ENCODE results near the gene NOSIP. TPM values are rescaled to one million over a fixed set of nuclear protein-coding genes. Genes with fewer than 3 reads are reported as not detected.

Gene NOSIP
- total RNA-seq, 4 donors from 2014 or later = 62.4 to 92.8 (median 78.9) TPM

GRCh38 chr19:49616945-49617344 is 36.6 kb upstream of the NOSIP start:
- TF ChIP-seq, protein P1, sequence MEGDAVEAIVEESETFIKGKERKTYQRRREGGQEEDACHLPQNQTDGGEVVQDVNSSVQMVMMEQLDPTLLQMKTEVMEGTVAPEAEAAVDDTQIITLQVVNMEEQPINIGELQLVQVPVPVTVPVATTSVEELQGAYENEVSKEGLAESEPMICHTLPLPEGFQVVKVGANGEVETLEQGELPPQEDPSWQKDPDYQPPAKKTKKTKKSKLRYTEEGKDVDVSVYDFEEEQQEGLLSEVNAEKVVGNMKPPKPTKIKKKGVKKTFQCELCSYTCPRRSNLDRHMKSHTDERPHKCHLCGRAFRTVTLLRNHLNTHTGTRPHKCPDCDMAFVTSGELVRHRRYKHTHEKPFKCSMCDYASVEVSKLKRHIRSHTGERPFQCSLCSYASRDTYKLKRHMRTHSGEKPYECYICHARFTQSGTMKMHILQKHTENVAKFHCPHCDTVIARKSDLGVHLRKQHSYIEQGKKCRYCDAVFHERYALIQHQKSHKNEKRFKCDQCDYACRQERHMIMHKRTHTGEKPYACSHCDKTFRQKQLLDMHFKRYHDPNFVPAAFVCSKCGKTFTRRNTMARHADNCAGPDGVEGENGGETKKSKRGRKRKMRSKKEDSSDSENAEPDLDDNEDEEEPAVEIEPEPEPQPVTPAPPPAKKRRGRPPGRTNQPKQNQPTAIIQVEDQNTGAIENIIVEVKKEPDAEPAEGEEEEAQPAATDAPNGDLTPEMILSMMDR (IDR thresholded peaks at IDR 0.05 in 4 of 5, conservative IDR thresholded peaks at IDR 0.05 in 1 of 5) = no peak
- TF ChIP-seq POLR2A (IDR thresholded peaks at IDR 0.05) = no peak
- Histone ChIP-seq H3K4me3 (no peak overlapping the region), H3K36me3 (peaks cover 0 to 36% of the 10 kb centered on the region in 2 donors), H3K27ac (no peak overlapping the region), H3K27me3 (no peaks in the 10 kb centered on the region), H3K4me1 (no peaks in the 10 kb centered on the region), H3K9me3 (no peaks in the 10 kb centered on the region)
- intact Hi-C loops (cut with DNase I; ENCODE audit: low total_unique reads) (no loop called here), in situ Hi-C loops (cut with MboI; ENCODE audit: low sequenced_read_pairs in 4 of 4) (no loop called here)
- ATAC-seq (no peak), DNase-seq (no peak)

- in situ Hi-C loops (cut with MboI; ENCODE audit: low sequenced_read_pairs in 4 of 4) = no loop called here
Measured at GRCh38 chr19:49616532-49616931, 36.2 kb upstream of the NOSIP start.

GRCh38 chr19:49615861-49616260 is 35.5 kb upstream of the NOSIP start:
- Histone ChIP-seq H3K27ac (no peak overlapping the region), H3K36me3 (peaks cover 0 to 29% of the 10 kb centered on the region in 2 donors), H3K9me3 (no peaks in the 10 kb centered on the region), H3K27me3 (no peaks in the 10 kb centered on the region), H3K4me3 (no peak overlapping the region), H3K4me1 (no peaks in the 10 kb centered on the region)
- intact Hi-C loops (cut with DNase I; ENCODE audit: low total_unique reads) (no loop called here), in situ Hi-C loops (cut with MboI; ENCODE audit: low sequenced_read_pairs in 4 of 4) (no loop called here)
- no peak for TF ChIP-seq POLR2A (IDR thresholded peaks at IDR 0.05)
- TF ChIP-seq, protein P1 (IDR thresholded peaks at IDR 0.05 in 4 of 5, conservative IDR thresholded peaks at IDR 0.05 in 1 of 5) = no peak
- ATAC-seq (no peak), DNase-seq (no peak)

More at GRCh38 chr19:49616532-49616931, 36.2 kb upstream of the NOSIP start:
- Histone ChIP-seq H3K27me3 (no peaks in the 10 kb centered on the region), H3K4me3 (no peak overlapping the region), H3K27ac (no peak overlapping the region), H3K9me3 (no peaks in the 10 kb centered on the region), H3K4me1 (no peaks in the 10 kb centered on the region), H3K36me3 (peaks cover 0 to 32% of the 10 kb centered on the region in 2 donors)
- no peak for ATAC-seq
- intact Hi-C loops (cut with DNase I; ENCODE audit: low total_unique reads) = no loop called here
- DNase-seq = no peak
- TF ChIP-seq, protein P1 (IDR thresholded peaks at IDR 0.05 in 4 of 5, conservative IDR thresholded peaks at IDR 0.05 in 1 of 5) = no peak
- no peak for TF ChIP-seq POLR2A (IDR thresholded peaks at IDR 0.05)

DNA sequence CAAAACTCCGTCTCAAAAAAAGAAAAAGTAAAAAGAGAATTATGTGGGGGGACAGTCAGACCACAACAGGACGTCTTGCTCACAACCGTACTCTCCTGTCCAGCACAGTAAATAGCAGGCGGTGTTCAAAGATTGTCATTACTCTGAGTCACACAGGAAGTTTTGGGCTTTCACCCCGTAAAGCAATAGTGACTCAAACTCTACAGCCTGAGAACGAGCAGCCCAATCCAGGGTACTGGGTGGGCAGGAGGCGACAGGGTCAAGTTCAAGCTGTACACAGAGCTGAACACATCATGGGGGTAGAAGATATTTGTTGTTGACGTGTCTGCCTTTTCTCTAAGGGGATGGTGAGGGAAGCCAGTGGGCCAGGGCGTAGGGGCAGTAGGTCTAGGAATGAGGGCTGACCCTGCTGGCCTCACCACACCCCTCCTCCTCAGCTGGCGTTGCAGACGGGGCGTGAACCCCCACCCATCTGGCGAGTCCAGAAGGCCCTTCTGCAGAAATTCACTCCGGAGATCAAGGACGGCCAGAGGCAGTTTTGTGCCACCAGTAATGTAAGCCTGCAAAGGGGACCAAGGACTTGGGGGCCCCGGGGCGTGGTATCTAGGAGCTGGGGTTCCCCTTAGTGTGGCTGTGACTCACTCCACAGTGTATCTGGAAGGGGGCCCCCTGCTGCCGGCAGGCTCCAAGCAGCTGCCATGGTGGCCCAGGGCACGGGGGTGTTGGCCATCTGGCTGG is 33.9 kb upstream of the NOSIP start:
- peaks cover 0 to 30% of the 10 kb centered on the region in 2 donors for H3K36me3 ChIP-seq
- no peak for TF ChIP-seq POLR2A (IDR thresholded peaks at IDR 0.05)
- TF ChIP-seq, protein P1 (IDR thresholded peaks at IDR 0.05 in 4 of 5, conservative IDR thresholded peaks at IDR 0.05 in 1 of 5) = no peak
- H3K4me3 ChIP-seq = no peak overlapping the region
- in situ Hi-C loops (cut with MboI; ENCODE audit: low sequenced_read_pairs in 4 of 4) = no loop called here
- no peaks in the 10 kb centered on the region for H3K27me3 ChIP-seq
- no peak for DNase-seq
- no peaks in the 10 kb centered on the region for H3K4me1 ChIP-seq
- intact Hi-C loops (cut with DNase I; ENCODE audit: low total_unique reads) = no loop called here
- no peaks in the 10 kb centered on the region for H3K9me3 ChIP-seq
- ATAC-seq = peak in 1 of 2 donors; percentile 30
- H3K27ac ChIP-seq = no peak overlapping the region
